Trophoblast cell (in vitro differentiated cells and primary cell): ENCODE results near the gene KLK1.

Source experiments
- DNase-seq, 2 donors: peaks; one replicate each; pipeline ENCODE4 v3.0.0-alpha.2; 2016
- H2AFZ ChIP-seq: 2 replicates; pipeline ENCODE4 v1.6.1; 2013; ENCODE audit warnings: low read length, moderate library complexity, mild to moderate bottlenecking; ENCODE audit not compliant: insufficient read depth, poor library complexity
- H2AK5ac ChIP-seq: 2 replicates; pipeline ENCODE4 v1.6.1; 2013; ENCODE audit warnings: mild to moderate bottlenecking, low read length
- H2BK120ac ChIP-seq: 2 replicates; pipeline ENCODE4 v1.6.1; 2013; ENCODE audit warnings: low read length, mild to moderate bottlenecking, moderate library complexity; ENCODE audit not compliant: insufficient read depth, poor library complexity
- H2BK12ac ChIP-seq: 2 replicates; pipeline ENCODE4 v1.6.1; 2013; ENCODE audit warnings: mild to moderate bottlenecking, low read length, moderate library complexity
- H2BK5ac ChIP-seq: 2 replicates; pipeline ENCODE4 v1.6.1; 2013; ENCODE audit warnings: low read length, low read depth, moderate library complexity, mild to moderate bottlenecking; ENCODE audit not compliant: poor library complexity
- H3K14ac ChIP-seq: 2 replicates; pipeline ENCODE4 v1.6.1; 2013; ENCODE audit warnings: mild to moderate bottlenecking, low read length
- H3K18ac ChIP-seq: 2 replicates; pipeline ENCODE4 v1.6.1; 2013; ENCODE audit warnings: mild to moderate bottlenecking, low read length
- H3K23ac ChIP-seq: 2 replicates; pipeline ENCODE4 v1.6.1; 2013; ENCODE audit warnings: low read length
- H3K27ac ChIP-seq: 2 replicates; pipeline ENCODE4 v1.5.1; 2013; ENCODE audit warnings: low read depth, mild to moderate bottlenecking, inconsistent platforms, low read length, moderate library complexity
- H3K27me3 ChIP-seq: 2 replicates; pipeline ENCODE4 v1.6.1; 2013; ENCODE audit warnings: inconsistent platforms, mild to moderate bottlenecking, low read length, moderate library complexity; ENCODE audit not compliant: insufficient read depth
- H3K36me3 ChIP-seq, 2 experiments: 1 replicate in 1 of 2; 2 replicates in 1 of 2; pipeline ENCODE4 v1.6.1; 2013; ENCODE audit warnings: low read length in 2 of 2, mild to moderate bottlenecking in 2 of 2, moderate library complexity in 1 of 2; ENCODE audit not compliant: insufficient read depth in 2 of 2, control insufficient read depth in 1 of 2
- H3K4ac ChIP-seq: 2 replicates; pipeline ENCODE4 v1.6.1; 2013; ENCODE audit warnings: low read depth, mild to moderate bottlenecking, low read length, moderate library complexity
- H3K4me1 ChIP-seq, 2 experiments: 1 replicate in 1 of 2; 2 replicates in 1 of 2; pipeline ENCODE4 v1.6.1; 2013; ENCODE audit warnings: low read length in 2 of 2, mild to moderate bottlenecking in 2 of 2, moderate library complexity in 1 of 2; ENCODE audit not compliant: insufficient read depth in 2 of 2, control insufficient read depth in 1 of 2
- H3K4me2 ChIP-seq: 2 replicates; pipeline ENCODE4 v1.6.1; 2013; ENCODE audit warnings: inconsistent platforms, mild to moderate bottlenecking, low read length, moderate library complexity
- H3K4me3 ChIP-seq: 2 replicates; pipeline ENCODE4 v1.5.1; 2013; ENCODE audit warnings: mild to moderate bottlenecking, low read depth, low read length, inconsistent platforms
- H3K79me1 ChIP-seq: one replicate; pipeline ENCODE4 v1.6.1; 2013; ENCODE audit warnings: low read length
- H3K79me2 ChIP-seq: 2 replicates; pipeline ENCODE4 v1.6.1; 2013; ENCODE audit warnings: low read length, mild to moderate bottlenecking; ENCODE audit not compliant: control insufficient read depth, insufficient read depth, poor library complexity
- H3K9ac ChIP-seq: 2 replicates; pipeline ENCODE4 v1.6.1; 2013; ENCODE audit warnings: mild to moderate bottlenecking, low read length
- H3K9me3 ChIP-seq: 2 replicates; pipeline ENCODE4 v1.6.1; 2013; ENCODE audit warnings: low read depth, mild to moderate bottlenecking, control low read depth, inconsistent platforms, low read length; ENCODE audit not compliant: insufficient read depth
- H4K12ac ChIP-seq: 2 replicates; pipeline ENCODE4 v1.6.1; 2013; ENCODE audit warnings: low read depth, mild to moderate bottlenecking, low read length, moderate library complexity
- H4K8ac ChIP-seq: 2 replicates; pipeline ENCODE4 v1.6.1; 2013; ENCODE audit warnings: low read depth, mild to moderate bottlenecking, low read length, moderate library complexity
- H4K91ac ChIP-seq: one replicate; pipeline ENCODE4 v1.6.1; 2013; ENCODE audit warnings: low read depth, mild to moderate bottlenecking, low read length, moderate library complexity
- WGBS: extraction: QIAGEN DNeasy Blood & Tissue Kit; methylation state at CpG from one replicate; pipeline ENCODE4 v1.1.7; 2013; ENCODE audit warnings: missing lambda C conversion rate; ENCODE audit not compliant: insufficient read length, insufficient coverage; ENCODE audit errors: extremely low coverage; 5-methylcytosine and 5-hydroxymethylcytosine counted together

Gene KLK1

GRCh38 chr19:50832666-50833065, 9.1 kb upstream of the KLK1 start:
- Histone ChIP-seq H2BK120ac (no peak overlapping the region), H4K12ac (no peak overlapping the region), H3K9ac (no peak overlapping the region), H2BK5ac (no peak overlapping the region), H3K9me3 (no peaks in the 10 kb centered on the region), H3K27me3 (no peaks in the 10 kb centered on the region), H3K4ac (no peak overlapping the region), H3K4me3 (no peak overlapping the region), H3K18ac (no peak overlapping the region), H3K79me1 (peaks cover 4% of the 10 kb centered on the region), H4K91ac (no peak overlapping the region), H3K27ac (no peak overlapping the region), H3K4me2 (no peak overlapping the region), H3K36me3 (no peaks in the 10 kb centered on the region), H4K8ac (no peak overlapping the region), H3K14ac (no peak overlapping the region), H2AFZ (no peak overlapping the region), H3K79me2 (peaks cover 4% of the 10 kb centered on the region), H3K23ac (no peak overlapping the region), H3K4me1 (peaks cover 5 to 7% of the 10 kb centered on the region in 2 experiments), H2BK12ac (no peak overlapping the region), H2AK5ac (no peak overlapping the region)
- no peak for DNase-seq
- no CpG with 5 or more reads among the region's 8 CpGs for WGBS

- H2AK5ac ChIP-seq: no peak overlapping the region
- H2AFZ ChIP-seq: no peak overlapping the region
- no peak overlapping the region for H4K8ac ChIP-seq
- no peak overlapping the region for H3K14ac ChIP-seq
- no peak overlapping the region for H3K4me3 ChIP-seq
- no peak overlapping the region for H2BK5ac ChIP-seq
- H3K18ac ChIP-seq: no peak overlapping the region
- H3K9ac ChIP-seq: no peak overlapping the region
- H3K4me2 ChIP-seq: no peak overlapping the region
- H3K4me1 ChIP-seq: peaks cover 5% of the 10 kb centered on the region in 2 experiments
- H4K91ac ChIP-seq: no peak overlapping the region
- H2BK120ac ChIP-seq: no peak overlapping the region
- no peaks in the 10 kb centered on the region for H3K36me3 ChIP-seq
- H3K27me3 ChIP-seq: no peaks in the 10 kb centered on the region
- no peak overlapping the region for H3K23ac ChIP-seq
- H4K12ac ChIP-seq: no peak overlapping the region
- H3K79me1 ChIP-seq: peaks cover 4% of the 10 kb centered on the region
- DNase-seq: no peak
- peaks cover 8% of the 10 kb centered on the region for H3K9me3 ChIP-seq
- no CpG with 5 or more reads among the region's 7 CpGs for WGBS
- H3K27ac ChIP-seq: no peak overlapping the region
- no peak overlapping the region for H3K4ac ChIP-seq
- no peak overlapping the region for H2BK12ac ChIP-seq
- H3K79me2 ChIP-seq: peaks cover 4% of the 10 kb centered on the region
These were observed 7.4 kb upstream of the KLK1 start for GRCh38 chr19:50831026-50831396.

GRCh38 chr19:50830266-50831025, 6.9 kb upstream of the KLK1 start:
- Histone ChIP-seq H4K8ac (no peak overlapping the region), H3K27me3 (no peaks in the 10 kb centered on the region), H3K9ac (no peak overlapping the region)

GRCh38 chr19:50829801-50830200, 6.2 kb upstream of the KLK1 start:
- Histone ChIP-seq H3K14ac (no peak overlapping the region), H3K9me3 (peaks cover 8% of the 10 kb centered on the region), H3K9ac (no peak overlapping the region), H3K79me1 (no peaks in the 10 kb centered on the region), H3K36me3 (no peaks in the 10 kb centered on the region), H2AK5ac (no peak overlapping the region), H4K12ac (no peak overlapping the region), H2AFZ (no peak overlapping the region), H4K8ac (no peak overlapping the region), H2BK12ac (no peak overlapping the region), H3K79me2 (no peaks in the 10 kb centered on the region), H2BK120ac (no peak overlapping the region), H3K23ac (no peak overlapping the region), H3K27me3 (no peaks in the 10 kb centered on the region), H3K27ac (no peak overlapping the region), H3K4me2 (no peak overlapping the region), H3K4me1 (no peaks in the 10 kb centered on the region), H4K91ac (no peak overlapping the region), H3K4me3 (no peak overlapping the region), H3K4ac (no peak overlapping the region), H3K18ac (no peak overlapping the region), H2BK5ac (no peak overlapping the region)
- WGBS: no CpG with 5 or more reads among the region's 5 CpGs
- no peak for DNase-seq

More at GRCh38 chr19:50830266-50831025, 6.9 kb upstream of the KLK1 start:
- H3K23ac ChIP-seq: no peak overlapping the region
- H3K4me1 ChIP-seq: peaks cover under 1 to 2% of the 10 kb centered on the region in 2 experiments
- no peak overlapping the region for H3K14ac ChIP-seq
- no peak overlapping the region for H3K4ac ChIP-seq
- H3K9me3 ChIP-seq: peaks cover 8% of the 10 kb centered on the region
- no peak overlapping the region for H2AK5ac ChIP-seq
- no peak overlapping the region for H2BK5ac ChIP-seq
- H3K79me2 ChIP-seq: no peaks in the 10 kb centered on the region
- H3K4me3 ChIP-seq: no peak overlapping the region
- H3K18ac ChIP-seq: no peak overlapping the region
- no peak for DNase-seq
- H4K91ac ChIP-seq: no peak overlapping the region
- H3K27ac ChIP-seq: no peak overlapping the region
- no peak overlapping the region for H2BK12ac ChIP-seq
- no peaks in the 10 kb centered on the region for H3K36me3 ChIP-seq
- no peak overlapping the region for H4K12ac ChIP-seq
- no CpG with 5 or more reads among the region's 17 CpGs for WGBS
- no peak overlapping the region for H2BK120ac ChIP-seq
- H3K79me1 ChIP-seq: no peaks in the 10 kb centered on the region
- no peak overlapping the region for H2AFZ ChIP-seq
- no peak overlapping the region for H3K4me2 ChIP-seq
